Measurements from ENCODE around the gene PPP1R26. TPM values are rescaled to one million over a fixed set of nuclear protein-coding genes. Genes with fewer than 3 reads are reported as not detected.

PPP1R26 gene
- total and polyA plus RNA-seq, 9 of the 15 experiments (the other 6 are each of a cell fraction or from before 2014, with no cell fraction given) = 0.77 to 26.8 (median 9.3) TPM

- TF ChIP-seq SMAD2 (IDR thresholded peaks at IDR 0.05; ENCODE audit: low read depth, low read length) (no peak), DDX20 (tag; IDR thresholded peaks at IDR 0.05; ENCODE audit: low read depth) (no peak), CBX1 (IDR thresholded peaks at IDR 0.05; ENCODE audit: low read depth) (peak; percentile 74), CTBP1 (IDR thresholded peaks at IDR 0.05; ENCODE audit: borderline replicate concordance) (peak; percentile 63; the same call in 1 of the 2 replicates), ZNF696 (CRISPR knock-in tag; conservative IDR thresholded peaks at IDR 0.05) (no peak), RHOXF2B (CRISPR knock-in tag; conservative IDR thresholded peaks at IDR 0.05) (no peak), ZBTB33 (CRISPR knock-in tag; IDR thresholded peaks at IDR 0.05) (no peak), CAMTA2 (CRISPR knock-in tag; conservative IDR thresholded peaks at IDR 0.05) (no peak), ATF1 (CRISPR knock-in tag; IDR thresholded peaks at IDR 0.05) (no peak), ATF1 (tag; IDR thresholded peaks at IDR 0.05) (peak; percentile 36), ZNF699 (CRISPR knock-in tag; IDR thresholded peaks at IDR 0.05; ENCODE audit: insufficient replicate concordance) (no peak), ZNF584 (CRISPR knock-in tag; IDR thresholded peaks at IDR 0.05; ENCODE audit: low read depth) (no peak; the same call in 1 of the 2 replicates), ID3 (CRISPR knock-in tag; IDR thresholded peaks at IDR 0.05) (no peak), ID3 (tag; IDR thresholded peaks at IDR 0.05) (peak; percentile 66; the same call in 1 of the 2 replicates), ZNF740 (CRISPR knock-in tag; IDR thresholded peaks at IDR 0.05) (no peak), ZNF740 (tag; IDR thresholded peaks at IDR 0.05) (no peak)
Observed at GRCh38 chr9:135506327-135507103, 26.9 kb downstream of the PPP1R26 start (continued).

Measured in K562 (cell line).